HG03060 (cell line): ENCODE data around the gene NTNG2.
"Not testable (repeated sequence)": the region's sequence is repeated elsewhere in the genome, so short reads cannot be mapped to it uniquely, and the experiment has no call there.

Experiments
- ATAC-seq: cut with Tn5 transposase; IDR thresholded peaks from one replicate; pipeline ENCODE4 v1.9.1; 2021; ENCODE audit warnings: low read depth, moderate number of reproducible peaks; ENCODE audit not compliant: unreplicated experiment

The NTNG2 gene, protein sequence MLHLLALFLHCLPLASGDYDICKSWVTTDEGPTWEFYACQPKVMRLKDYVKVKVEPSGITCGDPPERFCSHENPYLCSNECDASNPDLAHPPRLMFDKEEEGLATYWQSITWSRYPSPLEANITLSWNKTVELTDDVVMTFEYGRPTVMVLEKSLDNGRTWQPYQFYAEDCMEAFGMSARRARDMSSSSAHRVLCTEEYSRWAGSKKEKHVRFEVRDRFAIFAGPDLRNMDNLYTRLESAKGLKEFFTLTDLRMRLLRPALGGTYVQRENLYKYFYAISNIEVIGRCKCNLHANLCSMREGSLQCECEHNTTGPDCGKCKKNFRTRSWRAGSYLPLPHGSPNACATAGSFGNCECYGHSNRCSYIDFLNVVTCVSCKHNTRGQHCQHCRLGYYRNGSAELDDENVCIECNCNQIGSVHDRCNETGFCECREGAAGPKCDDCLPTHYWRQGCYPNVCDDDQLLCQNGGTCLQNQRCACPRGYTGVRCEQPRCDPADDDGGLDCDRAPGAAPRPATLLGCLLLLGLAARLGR

DNA sequence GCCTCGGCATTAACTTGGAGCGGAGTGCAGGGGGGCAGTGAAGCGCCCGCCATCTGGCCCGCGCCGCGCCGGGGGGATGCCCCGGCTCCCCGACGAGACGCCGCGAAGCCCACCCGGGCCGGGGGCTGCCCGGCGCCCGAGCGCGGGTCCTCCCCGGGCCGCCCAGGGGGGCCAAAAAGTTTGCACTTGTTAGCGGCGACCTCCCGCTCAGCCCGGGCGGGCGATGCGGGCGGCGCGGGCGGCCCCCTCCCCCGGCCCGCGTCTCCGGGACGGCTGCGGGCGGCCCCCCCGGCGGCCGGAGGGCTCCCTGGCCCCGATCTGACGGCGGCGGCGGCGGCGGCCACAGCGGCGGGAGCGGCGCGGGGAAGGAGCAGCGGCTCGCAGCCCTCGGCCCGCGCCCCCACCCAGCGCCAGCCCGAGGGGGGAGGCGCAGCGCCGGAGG, at the start of gene NTNG2:
Gene NTNG2 (plus strand): TSS at position 316 of the 442 bp plus-strand sequence. CDS start 4,774 bp downstream, outside the sequence.
- no peak for ATAC-seq

DNA sequence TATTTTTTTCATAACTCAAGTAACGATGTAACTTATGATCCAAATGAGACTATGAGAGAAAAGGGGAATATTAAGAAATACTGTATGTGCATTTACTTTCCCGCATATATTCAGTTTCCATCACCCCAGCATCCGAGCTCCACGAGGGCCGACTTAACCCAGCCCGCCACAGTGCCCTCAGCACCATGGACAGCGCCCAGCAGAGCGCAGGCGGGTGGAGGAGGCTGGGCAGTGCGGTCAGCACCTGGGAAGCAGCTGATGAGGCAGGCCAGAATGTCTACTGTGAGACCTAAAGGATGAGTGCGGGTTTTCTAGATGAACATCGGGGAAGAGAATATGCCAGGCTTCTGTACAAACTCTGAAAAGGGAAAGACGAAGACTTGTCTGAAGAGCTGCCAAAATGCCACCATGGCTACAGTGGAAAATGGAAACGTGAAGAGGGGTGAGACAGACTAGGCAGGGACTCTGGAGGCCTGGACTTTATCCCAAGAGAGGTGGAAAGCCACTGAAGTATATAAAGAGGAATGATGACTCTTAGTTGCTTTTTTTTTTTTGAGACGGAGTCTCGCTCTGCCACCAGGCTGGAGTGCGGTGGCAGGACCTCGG, 47.7 kb upstream of the NTNG2 start:
- no peak for ATAC-seq

DNA sequence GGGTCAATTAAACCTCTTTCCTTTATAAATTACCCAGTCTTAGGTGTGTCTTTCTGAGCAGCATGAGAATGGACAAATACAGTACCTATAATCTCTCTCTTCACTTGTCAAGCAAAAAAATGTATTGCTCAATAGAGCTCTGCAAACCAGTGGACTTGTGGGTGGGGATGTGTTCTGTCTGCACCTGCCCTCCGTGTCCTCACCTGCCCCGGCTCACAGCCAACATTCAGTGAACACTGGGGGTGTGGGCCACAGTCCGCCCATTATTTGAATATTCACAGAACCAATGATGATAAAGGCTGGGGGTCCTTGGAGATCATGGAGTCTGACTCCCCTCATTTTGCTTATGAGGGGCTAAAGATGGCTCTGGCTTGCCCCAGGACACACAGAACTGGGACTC, 45.3 kb upstream of the NTNG2 start:
- no peak for ATAC-seq

GRCh38 chr9:132117694-132118093, 44.2 kb upstream of the NTNG2 start:
- ATAC-seq = no peak

DNA sequence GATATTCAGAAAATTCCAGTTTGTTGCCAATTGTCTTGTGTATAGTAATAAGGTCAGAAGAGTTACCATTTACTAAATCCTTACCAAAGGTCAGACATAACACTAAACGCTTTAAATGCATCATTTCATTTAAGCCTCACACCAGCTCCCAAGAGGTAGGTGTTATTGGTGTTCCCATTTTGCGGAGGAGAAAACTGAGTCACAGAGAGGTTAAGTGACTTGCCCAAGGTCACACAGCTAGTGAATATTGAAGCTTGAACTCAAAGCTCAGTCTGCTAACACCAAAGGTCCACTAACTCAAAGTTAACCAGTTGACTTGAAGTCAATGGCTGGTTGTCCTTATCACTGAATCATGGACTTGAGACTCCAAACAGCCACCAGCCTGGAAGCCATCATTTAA, 40.8 kb upstream of the NTNG2 start:
- no peak for ATAC-seq

DNA sequence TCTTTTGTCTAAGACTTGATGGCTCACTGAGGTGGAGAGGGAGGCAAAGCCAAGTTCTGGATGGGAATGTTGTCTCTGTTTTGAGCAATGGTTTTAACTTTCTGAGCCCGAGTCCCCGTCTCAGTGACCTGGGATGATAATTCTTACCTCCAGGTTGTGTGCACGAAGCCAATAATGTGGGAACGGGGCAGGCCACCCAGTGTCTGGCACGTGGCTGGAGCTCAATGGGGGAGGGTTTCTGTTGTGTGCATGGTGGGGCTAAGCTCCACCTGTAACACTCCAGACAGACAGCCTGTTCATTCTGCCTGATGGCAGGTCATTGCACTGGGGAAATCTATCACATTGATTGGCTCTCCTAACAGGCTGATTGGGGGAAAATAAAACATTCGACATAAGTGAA, 37.1 kb upstream of the NTNG2 start:
- no peak for ATAC-seq

- no peak for ATAC-seq
Observed at GRCh38 chr9:132125361-132125760, 36.5 kb upstream of the NTNG2 start.

- no peak for ATAC-seq
Observed at GRCh38 chr9:132125944-132126679, 35.7 kb upstream of the NTNG2 start.

DNA sequence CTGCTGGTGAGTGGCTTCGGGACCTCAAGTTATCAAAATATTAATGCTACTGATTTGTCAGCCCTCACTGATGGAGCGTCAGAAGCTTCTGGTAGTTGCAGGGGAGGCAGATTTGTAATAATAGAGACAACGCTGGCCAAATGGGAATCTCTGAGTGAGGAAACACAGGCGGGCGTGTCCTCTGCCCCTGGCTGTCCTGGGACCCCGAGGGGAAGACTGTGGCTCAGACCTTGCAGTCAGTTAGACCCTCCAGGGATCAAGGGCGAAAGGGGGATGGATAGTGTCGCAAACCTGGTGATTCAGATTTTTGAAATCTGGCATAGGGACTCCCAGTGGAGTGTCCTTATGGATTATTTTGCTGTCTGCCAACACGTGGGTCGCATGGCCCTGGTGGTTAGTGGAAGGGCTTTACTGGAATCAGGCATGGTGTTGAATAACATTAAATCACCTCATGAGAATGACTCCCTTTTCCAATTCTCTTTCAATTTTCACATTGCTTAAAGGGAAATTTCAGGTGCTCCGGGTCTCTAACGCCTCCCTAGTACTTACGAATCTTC, 35.1 kb upstream of the NTNG2 start:
- no peak for ATAC-seq

GRCh38 chr9:132127888-132128534, 33.8 kb upstream of the NTNG2 start:
- no peak for ATAC-seq

- ATAC-seq = no peak
Observed at GRCh38 chr9:132129535-132129934, 32.3 kb upstream of the NTNG2 start.

GRCh38 chr9:132134085-132134484, 27.8 kb upstream of the NTNG2 start:
- ATAC-seq = not testable (repeated sequence)

DNA sequence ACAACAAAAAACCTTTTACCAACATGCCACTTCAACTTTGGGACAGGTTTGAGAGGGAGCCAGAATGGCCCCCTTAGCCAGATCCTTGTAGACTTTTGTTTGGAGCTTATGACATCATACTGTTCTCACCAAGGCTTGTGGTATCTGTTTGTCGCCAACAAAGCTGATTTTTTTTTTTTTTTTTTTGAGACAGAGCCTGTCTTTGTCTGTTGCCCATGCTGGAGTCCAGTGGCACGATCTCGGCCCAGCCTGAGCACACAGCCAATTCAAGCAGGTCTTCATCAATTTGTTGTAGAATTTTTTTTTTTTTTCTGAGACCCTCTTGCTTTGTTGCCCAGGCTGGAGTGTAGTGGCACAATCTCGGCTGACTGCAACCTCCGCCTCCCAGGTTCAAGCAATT, 26.4 kb upstream of the NTNG2 start:
- ATAC-seq = no peak

DNA sequence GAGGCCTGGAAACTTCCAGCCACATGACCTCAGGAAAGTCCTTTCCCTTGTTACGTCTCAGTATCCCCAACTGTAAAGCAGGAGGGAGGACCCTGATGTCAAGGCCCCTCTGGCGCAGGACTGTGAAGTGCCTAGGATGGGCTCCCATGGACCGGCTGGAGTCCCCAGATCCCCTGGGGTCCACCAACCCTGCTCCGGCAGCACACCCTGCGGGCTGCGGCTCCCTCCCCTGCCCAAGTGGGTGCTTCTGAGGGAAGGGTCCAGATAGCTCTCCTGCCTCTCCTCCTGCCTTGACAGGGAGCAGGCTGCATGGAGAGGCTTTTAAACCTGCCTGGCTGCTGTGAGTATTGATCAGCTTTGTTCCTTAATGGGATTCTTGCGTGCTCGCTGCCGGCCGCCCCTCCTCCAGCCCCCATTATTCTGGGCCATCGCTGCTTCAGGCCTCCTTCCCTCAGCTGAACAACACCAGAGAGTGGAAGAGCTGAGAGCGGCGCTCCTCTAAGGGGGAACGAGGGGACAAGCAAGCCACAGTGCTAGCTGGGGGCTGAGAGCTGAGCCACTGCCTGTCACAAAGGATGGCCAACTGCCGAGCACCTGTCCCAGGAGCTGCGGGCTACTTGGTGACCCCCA, 25.6 kb upstream of the NTNG2 start:
- ATAC-seq = no peak

GRCh38 chr9:132141344-132141947, 20.4 kb upstream of the NTNG2 start:
- no peak for ATAC-seq

DNA sequence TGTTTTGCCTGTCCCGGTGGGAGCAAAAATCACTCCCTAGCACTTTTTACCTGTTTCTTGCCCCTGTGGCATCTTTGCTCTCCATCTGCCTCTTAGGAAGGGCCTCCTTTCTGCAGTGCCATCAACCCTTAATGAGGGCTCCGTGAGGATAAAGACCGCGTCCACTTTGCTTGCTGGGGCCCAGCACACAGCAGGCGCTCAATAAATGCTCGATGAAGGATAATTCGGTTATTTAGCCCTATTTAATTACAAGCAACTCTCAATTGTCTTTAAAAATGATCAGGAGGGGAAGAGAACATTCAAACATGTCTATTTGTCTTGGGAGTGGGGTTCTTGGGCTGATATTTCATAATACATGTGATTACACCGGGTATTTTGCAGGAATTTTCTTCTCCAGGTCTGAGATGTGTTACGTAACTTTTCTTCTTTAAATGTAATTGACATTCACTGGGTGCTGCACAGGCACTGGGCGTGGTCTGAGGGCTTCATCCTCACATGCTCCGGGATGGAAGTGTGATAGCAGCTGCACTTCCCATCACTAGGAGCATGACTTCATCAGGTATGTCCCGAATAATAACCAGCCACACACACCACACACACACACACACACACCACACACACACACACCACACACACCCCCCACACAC, 19.8 kb upstream of the NTNG2 start:
- no peak for ATAC-seq

- ATAC-seq = no peak
Observed at GRCh38 chr9:132142924-132143323, 18.9 kb upstream of the NTNG2 start.

GRCh38 chr9:132143359-132143758, 18.5 kb upstream of the NTNG2 start:
- no peak for ATAC-seq
